ENCODE data around the gene PCDHGA6. TPM values are rescaled to one million over a fixed set of nuclear protein-coding genes. Genes with fewer than 3 reads are reported as not detected.

The PCDHGA6 gene
- total and polyA plus RNA-seq, 9 of the 15 experiments (the other 6 are each of a cell fraction or from before 2014, with no cell fraction given), result 0.01 to 0.18 (median 0.09) TPM; not detected in 1

GRCh38 chr5:141382469-141383294, 9.0 kb downstream of the PCDHGA6 start, which contains the start of gene PCDHGA7 (continued):
- TF ChIP-seq PBX2 (CRISPR knock-in tag; IDR thresholded peaks at IDR 0.05; ENCODE audit: low read depth) (no peak), PBX2 (tag; conservative IDR thresholded peaks at IDR 0.05; ENCODE audit: low read depth) (no peak), EHMT2 (IDR thresholded peaks at IDR 0.05) (peak; percentile 33; the same call in 1 of the 2 replicates), RAD21 (CRISPR knock-in tag; conservative IDR thresholded peaks at IDR 0.05 in 1 of 2, IDR thresholded peaks at IDR 0.05 in 1 of 2) (peak in 1 of 2 experiments; percentile 47; a peak in 3 of 4 replicates)

- ChIA-PET POLR2A (interaction anchor here (0.6 kb wide), 1 partner anchor 30 kb away, joined by 3 read pairs; no protein-coding TSS in a partner anchor), CTCF (ENCODE audit: low intra/inter-chr PET ratio) (interaction anchor here (0.9 kb wide), 1 partner anchor 180 kb away, joined by 5 read pairs; no protein-coding TSS in a partner anchor)
- H3K27me3 ChIP-seq (ENCODE audit: control insufficient read depth in 2 of 2, insufficient read depth in 2 of 2, low read length in 2 of 2), result peaks cover 9 to 28% of the 10 kb centered on the region in 2 experiments; a peak in 4 of 5 replicates
- peaks cover 0 to 9% of the 10 kb centered on the region in 2 experiments; a peak in 2 of 5 replicates for H3K4me1 ChIP-seq (replicated peaks in 1 of 2; ENCODE audit: control insufficient read depth in 2 of 2, insufficient read depth in 2 of 2, low read length in 2 of 2)
- no peak overlapping the region for H3K9ac ChIP-seq (ENCODE audit: insufficient read depth in 1 of 2, low read depth in 2 of 2, low read length in 2 of 2)
- no peaks in the 10 kb centered on the region for H4K20me1 ChIP-seq (replicated peaks; ENCODE audit: control insufficient read depth, insufficient read depth, low read length)
- intact Hi-C loops (cut with micrococcal nuclease), result no loop called here
- in situ Hi-C loops (cut with MboI), result no loop called here
- TF ChIP-seq RB1 (IDR thresholded peaks at IDR 0.05; ENCODE audit: low read depth), result no peak
- TF ChIP-seq PPARD (CRISPR knock-in tag; IDR thresholded peaks at IDR 0.05), result no peak
- no peak for TF ChIP-seq ZNF347 (CRISPR knock-in tag; IDR thresholded peaks at IDR 0.05; ENCODE audit: low read depth)
- no peak for TF ChIP-seq DDX20 (tag; IDR thresholded peaks at IDR 0.05; ENCODE audit: low read depth)
- no peak for TF ChIP-seq SAFB2 (IDR thresholded peaks at IDR 0.05; ENCODE audit: borderline replicate concordance, low read depth, low read length, severe bottlenecking)
- TF ChIP-seq DIDO1 (tag; IDR thresholded peaks at IDR 0.05; ENCODE audit: low read depth), result no peak
- no peak for TF ChIP-seq ZNF143 (CRISPR knock-in tag; IDR thresholded peaks at IDR 0.05)
- TF ChIP-seq ZNF174 (CRISPR knock-in tag; IDR thresholded peaks at IDR 0.05), result no peak
- no peak for TF ChIP-seq ARID2 (IDR thresholded peaks at IDR 0.05)
- TF ChIP-seq CAMTA2 (CRISPR knock-in tag; conservative IDR thresholded peaks at IDR 0.05), result no peak
- TF ChIP-seq E2F6 (IDR thresholded peaks at IDR 0.05; ENCODE audit: borderline replicate concordance in 1 of 2, extremely low read depth in 1 of 2, insufficient read depth in 1 of 2, insufficient read length in 1 of 2, low read depth in 1 of 2, low read length in 1 of 2, poor library complexity in 1 of 2, severe bottlenecking in 1 of 2), result no peak
- H3K4me2 ChIP-seq (ENCODE audit: insufficient read depth, low read length), result peak overlapping the region; percentile 69; the same call in 1 of the 2 replicates
- no peak overlapping the region for H3K27ac ChIP-seq (ENCODE audit: extremely low read depth, low read depth, low read length)
- no TSS peak for BruUV-seq (replicated peaks)
- WGBS (ENCODE audit: insufficient coverage, low coverage, missing lambda C conversion rate), result 3% methylated on average over 20 of the region's 21 CpGs
- DNase-seq (ENCODE audit: extremely low read depth in 1 of 4, low spot score in 3 of 4) (peak in 2 of 4 experiments; percentile 14 to 19), FAIRE-seq (no peak), ATAC-seq (no peak; the same call in 2 of the 3 replicates)
- H3K36me3 ChIP-seq (ENCODE audit: control insufficient read depth, insufficient read depth, low read length), result no peaks in the 10 kb centered on the region
- no peaks in the 10 kb centered on the region for H3K79me2 ChIP-seq (ENCODE audit: control insufficient read depth, insufficient read depth, low read length)
- H2AFZ ChIP-seq (ENCODE audit: low read depth, low read length), result peak overlapping the region; percentile 67; the same call in 1 of the 2 replicates
- no peak overlapping the region for H3K4me3 ChIP-seq
- no peaks in the 10 kb centered on the region for H3K9me1 ChIP-seq (ENCODE audit: control insufficient read depth, insufficient read depth, low read length)
- no peaks in the 10 kb centered on the region for H3K9me3 ChIP-seq (replicated peaks; ENCODE audit: control insufficient read depth, insufficient read depth, low read depth, low read length)
Measured at GRCh38 chr5:141383345-141383744, 9.7 kb downstream of the PCDHGA6 start.
